GM18507 (cell line): ENCODE data around the gene NEURL1B.
A peak's percentile ranks its signal among the peaks of the same experiment; 100 is the strongest.
"Not testable (repeated sequence)": the region's sequence is repeated elsewhere in the genome, so short reads cannot be mapped to it uniquely, and the experiment has no call there.

ENCODE experiments used
- DNase-seq: peaks from one replicate; pipeline ENCODE4 v3.0.0; 2011; ENCODE audit warnings: low read depth; ENCODE audit not compliant: insufficient read length; ENCODE audit errors: extremely low spot score
- FAIRE-seq: peaks from 2 replicates; lab custom pipeline; 2011; peaks lifted over from hg19 to GRCh38; lab: Jason Lieb, UNC

Gene NEURL1B

DNA sequence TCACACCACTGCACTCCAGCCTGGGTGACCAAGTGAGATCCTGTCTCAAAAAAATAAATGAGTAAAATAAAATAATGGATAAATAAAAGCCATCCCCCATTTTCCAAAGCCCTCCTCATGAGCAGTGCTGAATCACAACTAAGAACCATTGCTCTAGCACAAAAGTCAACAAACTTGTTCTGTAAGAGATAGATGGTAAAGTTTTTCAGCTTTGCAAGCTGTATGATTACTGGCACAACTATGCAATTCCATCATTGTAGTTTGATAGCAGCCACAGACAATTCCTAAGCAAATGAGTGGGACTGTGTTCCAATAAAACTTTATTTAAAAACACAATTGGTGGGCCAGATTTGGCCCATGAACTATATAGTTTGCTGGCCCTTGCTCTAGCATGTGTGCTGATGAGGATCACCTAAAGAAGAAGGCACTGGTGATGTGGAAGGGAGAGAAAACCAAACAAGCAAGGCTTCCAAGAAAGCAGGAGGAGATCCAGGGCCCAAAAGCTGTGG is 64.6 kb downstream of the NEURL1B start:
- no peak for DNase-seq
- no peak for FAIRE-seq

DNA sequence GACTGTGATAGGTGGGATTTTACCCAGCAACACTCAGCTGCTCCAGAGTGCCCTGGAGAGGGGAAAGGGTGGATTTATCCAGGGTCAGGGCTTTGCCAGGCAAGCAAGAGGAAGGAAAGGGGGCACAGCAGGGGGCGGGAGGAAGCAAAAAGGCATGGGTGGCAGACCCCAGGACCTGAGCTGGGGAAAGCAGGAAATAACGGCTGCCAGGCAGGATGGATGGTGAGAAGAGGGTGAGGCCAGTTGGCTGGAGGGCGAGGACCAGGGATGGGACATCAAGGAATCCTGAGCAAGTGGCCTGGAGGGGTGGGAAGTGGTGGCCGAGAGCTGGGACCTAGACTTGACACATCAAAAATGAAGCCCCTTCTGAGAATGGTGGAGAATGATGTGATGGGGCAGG is 65.7 kb downstream of the NEURL1B start:
- no peak for FAIRE-seq
- no peak for DNase-seq

DNA sequence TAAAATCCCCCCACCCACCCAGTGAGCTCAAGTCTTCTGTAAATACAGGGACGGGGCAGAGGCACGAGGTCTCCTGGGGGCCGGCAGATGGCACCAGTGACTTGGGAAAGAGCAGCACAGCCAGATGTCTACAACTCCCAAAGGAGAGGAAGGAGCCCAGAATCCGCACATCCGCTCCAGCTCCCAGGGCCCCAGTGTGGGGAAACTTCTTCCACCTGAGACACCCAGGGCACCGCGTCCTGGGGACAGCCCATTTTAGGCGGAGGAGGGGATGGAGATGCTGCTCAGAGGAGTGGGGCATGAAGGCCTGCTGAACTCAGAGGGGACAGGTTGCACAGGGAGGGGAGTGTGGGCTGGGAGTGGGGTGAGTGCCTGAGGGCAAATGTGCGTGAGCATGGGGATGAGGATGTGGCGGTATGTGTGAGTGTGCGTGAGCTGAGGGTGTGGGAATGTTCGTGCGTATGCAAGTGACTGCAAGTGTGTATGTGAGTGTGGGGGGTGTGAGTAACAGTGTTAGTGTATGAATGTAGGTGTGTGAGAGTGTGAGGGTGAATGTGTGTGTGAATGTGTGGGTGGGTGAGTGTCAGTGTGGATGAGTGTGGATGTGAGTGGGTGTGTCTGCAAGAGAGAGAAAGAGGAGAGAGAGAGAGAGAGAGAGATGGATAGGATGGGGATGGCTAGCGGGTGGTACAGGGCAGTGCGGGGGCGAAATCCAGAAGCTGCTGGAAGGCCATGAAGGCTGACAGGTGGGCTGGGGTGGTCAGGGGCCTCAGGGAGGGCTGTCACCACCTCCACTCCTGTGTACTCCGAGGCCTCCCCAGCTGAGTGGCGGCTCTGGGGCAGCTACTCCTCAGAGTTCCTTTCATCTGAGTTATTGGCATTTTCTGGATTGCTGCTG is 66.5 kb downstream of the NEURL1B start:
- FAIRE-seq = no peak

DNA sequence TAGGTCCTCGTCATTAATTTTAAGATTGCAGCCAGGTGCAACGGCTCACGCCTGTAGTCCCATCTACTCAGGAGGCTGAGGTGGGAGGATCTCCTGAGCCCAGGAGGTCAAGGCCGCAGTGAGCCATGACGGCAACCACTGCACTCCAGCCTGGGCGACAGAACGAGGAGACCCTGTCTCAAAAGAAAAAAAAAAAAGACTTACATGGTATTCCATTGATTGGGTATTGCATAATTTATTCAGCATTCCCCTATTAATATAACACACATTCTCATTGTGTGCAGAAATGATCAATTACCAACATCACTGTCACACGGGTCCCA is 67.1 kb downstream of the NEURL1B start:
- no peak for DNase-seq
- no peak for FAIRE-seq

More for the DNA sequence above, 66.5 kb downstream of the NEURL1B start:
- DNase-seq = no peak

DNA sequence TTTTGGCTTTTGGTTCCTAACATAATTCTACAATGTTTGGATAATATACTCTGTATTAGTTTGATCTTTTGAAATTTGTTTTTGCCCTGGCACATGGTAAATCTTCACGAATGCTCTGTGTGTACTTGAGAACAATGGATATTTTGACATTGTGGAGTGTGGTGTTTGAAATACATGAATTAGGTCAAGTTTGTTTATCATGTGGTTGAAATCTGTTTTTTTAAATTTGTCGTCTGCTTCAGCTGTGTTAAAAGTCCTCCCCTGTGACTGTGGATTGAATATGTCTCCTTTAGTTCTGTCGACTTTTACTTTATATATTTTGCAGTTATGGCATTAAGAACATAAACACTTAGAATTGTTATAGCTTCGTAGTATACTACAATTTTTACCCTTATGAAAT is 69.6 kb downstream of the NEURL1B start:
- no peak for DNase-seq
- no peak for FAIRE-seq

DNA sequence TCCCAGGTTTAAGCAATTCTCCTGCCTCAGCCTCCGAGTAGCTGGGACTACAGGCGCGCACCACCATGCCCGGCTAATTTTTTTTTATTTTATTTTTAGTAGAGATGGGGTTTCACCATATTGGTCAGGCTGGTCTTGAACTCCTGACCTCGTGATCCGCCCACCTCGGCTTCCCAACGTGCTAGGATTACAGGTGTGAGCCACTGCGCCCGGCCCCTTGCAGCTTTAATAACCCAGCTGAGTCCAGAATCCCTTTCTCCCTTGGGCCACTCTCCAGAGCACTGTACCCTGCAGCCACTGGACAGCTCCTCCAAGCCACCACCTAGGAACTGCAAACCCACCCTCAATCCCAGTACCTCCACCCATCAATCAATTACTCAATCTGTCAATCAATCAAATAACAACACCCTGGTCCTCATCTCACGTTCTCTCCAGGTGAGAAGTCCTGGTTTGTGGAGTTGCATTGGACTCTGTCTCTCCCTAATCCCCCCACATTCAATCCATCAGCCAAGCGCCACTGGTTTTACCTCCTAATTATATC is 70.3 kb downstream of the NEURL1B start:
- not testable (repeated sequence) for DNase-seq, FAIRE-seq

DNA sequence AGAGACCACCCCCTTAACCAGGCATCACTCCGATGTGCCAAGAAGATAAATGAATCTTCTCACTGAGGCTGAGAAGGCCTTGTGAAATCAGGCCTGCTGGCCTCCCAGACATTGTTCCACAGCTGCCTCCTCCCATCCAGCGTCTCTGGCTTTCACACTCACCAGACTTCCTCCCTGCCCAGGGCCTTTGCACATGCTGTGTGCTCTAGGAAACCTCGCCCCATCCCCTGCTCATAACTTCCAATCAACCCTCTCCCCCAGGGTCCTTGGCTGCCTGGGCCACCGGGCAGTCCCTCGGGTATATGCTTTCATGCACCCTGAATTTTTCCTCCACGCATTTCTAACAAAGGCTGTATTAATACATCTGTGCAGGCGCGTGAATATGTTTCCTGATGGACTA is 71.5 kb downstream of the NEURL1B start:
- FAIRE-seq = no peak
- DNase-seq = no peak

DNA sequence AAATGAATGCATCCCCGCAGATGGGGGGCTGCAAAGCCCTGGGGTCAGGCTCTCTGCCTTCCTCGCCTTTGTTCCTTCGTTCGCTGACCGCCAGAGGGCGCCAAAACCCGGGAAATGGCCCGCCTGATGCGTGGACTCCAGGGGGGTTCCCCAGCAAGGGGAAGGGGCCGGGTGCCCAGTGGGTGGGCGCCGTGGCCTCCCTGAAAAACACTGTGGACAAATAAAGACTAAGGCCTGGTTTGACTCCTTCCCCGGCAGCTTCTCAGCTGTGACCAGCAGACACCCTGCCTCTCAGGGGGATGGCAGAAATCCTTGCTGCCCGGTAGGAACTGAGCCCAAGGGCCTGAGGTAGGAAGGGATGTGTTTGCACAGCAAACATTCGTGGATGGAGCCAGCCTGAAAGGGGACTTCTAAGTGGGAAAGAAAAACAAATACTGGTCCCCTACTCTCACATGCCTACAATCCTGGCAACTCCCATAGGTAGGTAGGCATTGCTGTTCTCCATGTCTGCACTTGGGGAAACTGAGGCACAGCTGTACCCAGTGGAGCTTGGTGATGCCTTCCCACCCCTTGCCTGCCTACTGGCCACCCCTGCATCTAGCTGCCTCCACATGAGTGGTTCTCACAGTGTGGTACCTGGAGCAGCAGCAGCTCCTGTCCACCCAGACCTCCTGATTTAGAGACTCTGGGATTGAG is 72.2 kb downstream of the NEURL1B start:
- FAIRE-seq = peak; percentile 54
- no peak for DNase-seq

DNA sequence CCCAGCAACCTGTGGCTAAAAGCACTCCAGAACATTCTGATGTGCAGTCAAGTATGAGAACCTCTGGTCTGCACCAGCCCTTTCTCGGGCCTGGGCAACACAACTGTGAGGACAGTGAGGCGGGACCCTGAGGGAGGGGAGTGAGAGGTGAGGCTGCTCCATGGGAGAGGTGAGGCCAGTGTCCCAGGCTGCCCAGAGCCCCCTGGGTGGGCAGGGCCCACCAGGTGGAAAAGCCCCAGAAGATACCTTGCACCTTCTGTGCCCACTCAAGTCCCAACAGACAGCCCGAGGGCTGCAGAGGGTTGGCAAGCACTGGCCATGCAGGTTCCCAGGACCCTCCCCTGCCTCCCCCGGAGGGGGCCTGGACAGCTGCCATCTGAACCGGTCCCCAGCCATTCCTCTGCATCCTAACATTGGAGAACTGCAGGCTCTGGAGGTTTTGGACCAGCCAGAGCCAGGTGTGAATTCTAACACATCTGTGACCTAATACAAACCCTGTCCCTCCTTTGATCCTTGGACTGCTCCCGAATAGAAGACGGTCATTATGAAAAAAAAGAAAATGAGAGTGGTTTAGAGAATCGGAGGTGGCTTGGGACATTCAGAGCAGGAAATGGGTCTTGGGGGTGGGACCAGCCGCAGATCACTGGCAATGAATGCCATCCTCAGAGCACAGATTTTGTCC is 72.9 kb downstream of the NEURL1B start:
- no peak for FAIRE-seq

DNA sequence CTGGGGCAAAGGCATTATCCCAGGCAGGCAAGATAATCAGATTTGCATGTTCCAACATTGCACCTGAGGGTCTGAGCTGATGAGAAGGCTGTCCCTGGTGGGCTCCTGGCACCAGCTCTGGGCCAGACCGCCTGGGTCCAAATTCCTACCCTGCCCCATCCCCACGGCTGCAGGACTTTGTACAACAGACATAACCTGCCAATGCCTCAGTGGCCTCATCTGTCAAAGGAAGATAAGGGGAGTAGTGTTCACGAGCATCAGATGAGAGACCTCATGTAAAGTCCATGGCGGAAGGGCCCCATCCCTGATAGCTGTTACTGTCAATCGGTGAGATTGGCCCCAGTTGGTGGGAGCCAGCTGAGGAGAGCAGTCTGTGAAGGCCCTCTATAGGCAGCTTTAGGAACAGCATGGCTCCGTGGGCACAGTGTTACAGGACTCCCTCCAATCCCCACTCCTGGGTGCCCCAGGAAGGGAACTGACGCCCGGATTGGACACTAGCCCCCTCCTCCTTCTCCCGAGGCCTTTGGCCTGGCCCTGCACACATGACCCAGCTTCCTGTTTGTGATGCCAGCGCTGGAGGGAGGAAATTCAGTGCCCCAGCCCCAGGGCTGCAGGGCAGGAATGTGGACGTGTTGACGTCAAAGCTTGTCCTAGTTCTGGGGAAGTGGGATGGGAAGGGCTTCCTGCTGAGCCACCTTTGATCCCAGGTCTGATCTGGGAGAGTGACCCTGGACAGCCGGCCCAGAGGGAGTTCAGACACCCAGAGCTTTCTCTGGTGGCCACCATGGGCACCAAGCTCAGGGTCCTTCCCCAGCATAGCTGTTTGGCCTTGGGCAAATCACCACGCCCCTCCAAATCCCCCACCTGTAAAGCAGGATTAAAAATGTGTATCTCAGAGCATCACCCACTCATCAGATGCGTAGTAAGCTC is 73.7 kb downstream of the NEURL1B start:
- FAIRE-seq (peak; percentile 70), DNase-seq (no peak)

More for the DNA sequence above, 72.9 kb downstream of the NEURL1B start:
- DNase-seq = no peak

DNA sequence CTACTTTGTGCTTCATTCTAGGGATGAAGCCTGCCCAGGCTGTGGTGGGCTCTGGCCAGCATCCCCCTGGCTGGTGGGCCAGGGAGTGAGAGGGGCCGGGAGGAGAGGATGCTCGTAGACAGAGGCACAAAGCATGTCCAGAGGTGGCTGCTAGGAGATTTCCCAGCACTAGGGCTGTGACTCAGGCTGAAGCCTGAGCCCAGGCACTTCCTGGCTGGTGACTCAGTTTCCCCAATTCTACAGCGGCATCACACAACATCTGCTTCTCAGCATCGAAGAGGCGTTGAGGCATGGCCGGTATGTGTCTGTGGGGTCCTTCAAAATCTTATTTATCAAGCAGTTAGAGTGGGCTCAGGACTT is 74.3 kb downstream of the NEURL1B start:
- no peak for DNase-seq

DNA sequence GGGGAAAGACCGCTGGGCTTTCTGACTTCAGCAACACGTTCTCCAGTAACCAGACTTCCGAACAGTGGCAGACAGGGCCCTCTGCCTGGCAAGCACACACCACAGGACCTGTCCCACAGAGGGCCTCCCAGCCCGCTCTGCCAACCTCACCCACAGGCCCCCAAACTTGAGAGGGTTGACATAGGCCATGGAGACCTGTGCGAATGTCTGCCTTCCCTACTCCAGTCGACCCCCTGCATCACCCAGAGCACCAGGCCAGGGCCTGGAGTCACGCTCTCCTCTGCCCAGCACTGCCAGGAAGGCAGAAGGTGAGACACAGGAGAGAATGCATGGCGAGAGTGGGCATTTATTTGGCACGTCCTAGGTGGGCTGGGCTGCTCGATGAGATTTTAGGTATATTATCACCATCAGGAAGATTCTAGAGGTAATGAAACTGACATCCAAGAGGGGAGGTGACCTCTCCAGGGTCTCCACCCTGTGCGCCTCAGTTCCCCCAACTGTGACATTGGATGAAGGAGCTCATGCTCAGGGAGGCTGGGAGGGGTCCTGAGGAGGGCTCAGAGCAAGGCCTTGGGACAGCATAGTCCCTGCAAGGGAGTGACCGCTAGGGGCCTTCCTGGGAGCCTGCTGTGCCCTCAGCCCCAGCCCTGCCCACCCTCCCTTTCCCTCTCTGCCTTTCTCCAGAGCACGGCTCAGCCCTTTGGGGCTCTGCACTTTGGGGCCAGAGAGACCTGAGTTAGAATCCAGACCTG is 75.0 kb downstream of the NEURL1B start:
- no peak for DNase-seq
- no peak for FAIRE-seq

More for the DNA sequence above, 74.3 kb downstream of the NEURL1B start:
- no peak for FAIRE-seq

DNA sequence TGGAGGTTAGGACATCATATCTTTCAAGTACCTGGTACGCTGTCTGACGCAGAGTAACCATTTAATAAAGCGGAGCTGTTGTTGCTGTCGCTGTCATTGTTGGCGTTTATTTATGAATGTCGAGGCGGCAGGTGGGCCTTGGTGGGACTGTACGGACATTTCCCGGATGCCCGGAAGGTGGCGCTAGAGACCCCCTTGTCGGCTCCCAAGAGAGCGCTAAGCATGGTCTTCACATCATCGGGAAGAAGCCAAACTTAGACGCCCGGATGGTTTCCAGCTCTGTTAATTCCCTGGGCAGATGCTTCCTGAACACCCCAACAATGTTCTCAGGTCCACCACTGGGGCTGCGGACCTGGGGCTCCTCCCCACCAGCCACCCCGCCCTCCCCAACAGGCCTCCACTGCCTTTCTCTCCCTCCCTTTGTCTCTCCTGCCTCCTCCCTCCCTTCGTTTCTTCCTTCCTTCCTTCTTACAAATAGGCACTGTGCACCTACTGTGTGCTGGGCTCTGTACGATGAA is 75.8 kb downstream of the NEURL1B start:
- FAIRE-seq = peak; percentile 81
- DNase-seq = peak; percentile 46

DNA sequence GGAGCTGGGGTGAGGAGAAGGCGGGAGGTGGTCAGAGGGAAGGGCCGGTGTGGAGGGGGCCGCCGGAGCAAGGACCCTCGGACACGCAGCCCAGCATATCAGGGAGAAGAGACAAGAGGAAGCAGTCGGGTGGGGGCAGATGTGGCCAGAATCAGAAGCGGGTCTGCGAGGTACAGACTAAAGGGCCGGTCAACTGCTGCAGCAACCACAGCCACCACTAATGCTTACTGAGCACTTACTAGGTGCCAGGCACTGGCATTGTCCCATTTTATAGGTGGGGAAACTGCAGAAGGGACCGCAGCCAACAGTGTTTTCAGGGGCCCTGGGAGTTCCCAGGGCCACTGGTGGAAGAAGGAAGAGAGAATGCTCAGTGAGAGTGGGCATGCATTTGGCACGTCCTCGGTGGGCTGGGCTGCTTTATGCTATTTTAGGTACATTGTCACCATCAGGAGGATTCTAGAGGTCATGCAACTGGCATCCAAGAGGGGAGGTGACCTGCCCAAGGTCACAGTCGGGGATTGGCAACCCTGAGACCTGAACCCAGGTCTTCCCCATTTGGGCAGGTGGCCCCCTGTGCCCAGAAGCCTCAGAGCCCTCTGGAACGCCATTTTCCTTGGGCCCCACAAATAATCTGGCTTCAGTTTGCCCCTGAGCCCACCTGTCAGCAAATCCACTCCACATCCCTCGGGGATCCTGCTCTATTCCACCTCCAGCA is 76.6 kb downstream of the NEURL1B start:
- no peak for DNase-seq
- no peak for FAIRE-seq

DNA sequence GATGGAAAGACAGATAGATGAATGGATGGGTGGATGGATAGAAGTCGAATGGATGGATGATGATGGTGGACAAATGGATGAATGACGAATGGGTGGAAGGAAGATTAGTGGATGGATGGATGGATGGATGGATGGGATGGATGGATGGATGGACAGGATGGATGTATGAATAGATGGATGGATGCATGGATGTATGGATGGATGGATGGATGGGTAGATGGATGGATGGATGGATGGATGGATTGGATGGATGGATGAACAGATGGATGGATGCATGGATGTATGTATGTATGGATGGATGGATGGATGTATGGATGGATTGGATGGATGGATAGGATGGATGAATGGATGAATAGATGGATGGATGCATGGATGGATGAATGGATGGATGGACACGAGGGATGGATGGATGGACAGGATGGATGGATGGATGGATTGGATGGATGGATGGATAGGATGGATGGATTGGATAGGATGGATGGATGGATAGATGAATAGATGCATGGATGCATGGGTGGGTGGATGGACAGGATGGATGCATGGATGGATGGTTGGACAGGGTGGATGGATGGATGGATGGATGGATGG is 77.6 kb downstream of the NEURL1B start:
- FAIRE-seq = no peak
- no peak for DNase-seq

DNA sequence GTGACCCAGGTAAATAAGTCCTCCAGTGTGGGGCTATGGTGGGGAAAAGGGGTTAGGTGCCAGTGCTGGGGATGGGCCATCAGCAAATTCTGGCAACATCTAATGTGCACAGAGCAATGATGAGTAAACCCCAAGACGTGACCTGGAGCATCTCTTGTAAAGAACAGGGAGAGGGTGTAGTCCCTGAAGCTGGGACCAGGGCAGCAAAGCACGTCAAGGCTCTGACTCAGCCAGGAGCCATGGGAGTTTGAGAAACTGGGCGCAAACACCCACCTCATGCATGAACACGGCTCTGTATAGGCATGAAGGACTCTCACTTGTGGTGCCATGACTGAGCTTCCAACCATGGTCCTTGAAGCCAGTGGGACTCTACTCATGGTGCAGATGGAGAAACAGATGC is 78.1 kb downstream of the NEURL1B start:
- FAIRE-seq (no peak), DNase-seq (no peak)

DNA sequence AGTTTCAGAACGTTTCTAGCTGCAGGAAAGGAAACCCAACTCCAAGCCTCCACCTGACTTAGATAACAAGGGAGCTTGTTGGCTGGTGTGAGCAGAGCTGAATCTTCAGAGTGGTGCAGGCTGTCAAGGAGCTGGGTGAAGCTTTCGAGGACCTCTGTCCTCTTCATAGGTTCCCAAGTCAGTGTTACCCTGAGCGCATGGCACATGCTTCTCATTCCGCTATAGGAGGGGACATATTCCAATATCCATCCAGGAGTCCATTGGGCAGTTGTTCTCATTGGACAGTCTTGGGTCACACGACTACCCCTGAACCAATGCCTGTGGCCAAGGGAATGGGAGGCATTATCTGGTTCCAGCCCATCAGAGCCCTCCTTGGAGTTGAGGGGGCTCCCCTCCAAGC is 79.6 kb downstream of the NEURL1B start:
- DNase-seq = no peak
- no peak for FAIRE-seq
